Prostate gland (tissue), 2 donors: ENCODE measurements around the gene SULT6B1.

ENCODE experiments used
- POLR2AphosphoS5 ChIP-seq: sonication (generic); formaldehyde crosslinking; IDR thresholded peaks from one replicate; pipeline ENCODE4 v1.6.1; 2017; ENCODE audit warnings: antibody characterized with exemption
- TF ChIP-seq, protein P1 (sequence below), 4 experiments: fragments of 200-600 bp in 2 of 4; fragments of 450-650 bp in 2 of 4; sonication (generic) in 2 of 4; IDR thresholded peaks; 1 replicate in 3 of 4; 2 replicates in 1 of 4; pipeline ENCODE4 v1.5.1; 2016 to 2019; ENCODE audit warnings: antibody characterized with exemption in 4 of 4, mild to moderate bottlenecking in 2 of 4, moderate library complexity in 2 of 4

DNA sequence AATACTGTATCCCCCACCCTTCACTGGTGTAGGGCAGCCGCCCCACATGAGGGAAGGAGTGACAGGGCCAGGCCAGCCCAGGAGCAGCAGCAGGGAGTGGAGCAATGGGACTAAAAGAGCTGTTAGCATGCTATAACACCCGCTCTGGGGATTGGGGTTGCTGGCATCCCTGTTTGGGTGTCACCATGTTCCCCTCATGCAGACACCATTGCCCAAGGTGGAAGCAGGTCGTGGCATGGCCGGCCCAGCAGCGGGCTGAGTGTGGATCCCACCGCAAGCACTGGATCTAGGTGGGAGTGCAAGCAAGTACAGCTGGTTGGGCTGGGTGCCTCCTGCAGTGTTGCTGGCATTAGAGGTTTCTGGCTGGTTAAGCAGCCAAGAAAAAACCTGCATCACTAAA is 3.3 kb upstream of the SULT6B1 start:
- no peak for TF ChIP-seq POLR2AphosphoS5
- TF ChIP-seq, protein P1, sequence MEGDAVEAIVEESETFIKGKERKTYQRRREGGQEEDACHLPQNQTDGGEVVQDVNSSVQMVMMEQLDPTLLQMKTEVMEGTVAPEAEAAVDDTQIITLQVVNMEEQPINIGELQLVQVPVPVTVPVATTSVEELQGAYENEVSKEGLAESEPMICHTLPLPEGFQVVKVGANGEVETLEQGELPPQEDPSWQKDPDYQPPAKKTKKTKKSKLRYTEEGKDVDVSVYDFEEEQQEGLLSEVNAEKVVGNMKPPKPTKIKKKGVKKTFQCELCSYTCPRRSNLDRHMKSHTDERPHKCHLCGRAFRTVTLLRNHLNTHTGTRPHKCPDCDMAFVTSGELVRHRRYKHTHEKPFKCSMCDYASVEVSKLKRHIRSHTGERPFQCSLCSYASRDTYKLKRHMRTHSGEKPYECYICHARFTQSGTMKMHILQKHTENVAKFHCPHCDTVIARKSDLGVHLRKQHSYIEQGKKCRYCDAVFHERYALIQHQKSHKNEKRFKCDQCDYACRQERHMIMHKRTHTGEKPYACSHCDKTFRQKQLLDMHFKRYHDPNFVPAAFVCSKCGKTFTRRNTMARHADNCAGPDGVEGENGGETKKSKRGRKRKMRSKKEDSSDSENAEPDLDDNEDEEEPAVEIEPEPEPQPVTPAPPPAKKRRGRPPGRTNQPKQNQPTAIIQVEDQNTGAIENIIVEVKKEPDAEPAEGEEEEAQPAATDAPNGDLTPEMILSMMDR (IDR thresholded peaks at IDR 0.05), result no peak
